Ishikawa (cell line): ENCODE measurements around the gene LRRC2.

Experiments
- CREB1 ChIP-seq: IDR thresholded peaks from 2 replicates; pipeline ENCODE4 v1.6.1; 2012; ENCODE audit warnings: low read depth
- EP300 ChIP-seq: IDR thresholded peaks from 2 replicates; pipeline ENCODE4 v1.6.1; 2012; ENCODE audit warnings: borderline replicate concordance
- FOXM1 ChIP-seq: IDR thresholded peaks from 2 replicates; pipeline ENCODE4 v1.6.1; 2012; ENCODE audit warnings: low read depth, borderline replicate concordance
- NFIC ChIP-seq: IDR thresholded peaks from 2 replicates; pipeline ENCODE4 v1.6.1; 2012
- RAD21 ChIP-seq: IDR thresholded peaks from 2 replicates; pipeline ENCODE4 v1.6.1; 2012; ENCODE audit warnings: low read depth
- TAF1 ChIP-seq: IDR thresholded peaks from 2 replicates; pipeline ENCODE4 v1.6.1; 2012; ENCODE audit warnings: low read depth, mild to moderate bottlenecking
- TCF12 ChIP-seq: IDR thresholded peaks from 2 replicates; pipeline ENCODE4 v1.6.1; 2012; ENCODE audit warnings: low read depth
- TEAD4 ChIP-seq: IDR thresholded peaks from 2 replicates; pipeline ENCODE4 v1.6.1; 2012
- YY1 ChIP-seq: IDR thresholded peaks from 2 replicates; pipeline ENCODE4 v1.6.1; 2012; ENCODE audit warnings: low read depth
- ZBTB7A ChIP-seq: IDR thresholded peaks from 2 replicates; pipeline ENCODE4 v1.6.1; 2012; ENCODE audit warnings: low read depth
- TF ChIP-seq, protein P1 (sequence below): IDR thresholded peaks from 2 replicates; pipeline ENCODE4 v1.6.1; 2012; ENCODE audit warnings: low read depth, mild to moderate bottlenecking
- TF ChIP-seq, protein P2 (sequence below): IDR thresholded peaks from 2 replicates; pipeline ENCODE4 v1.6.1; 2012
- TF ChIP-seq, protein P3 (sequence below): IDR thresholded peaks from 2 replicates; pipeline ENCODE4 v1.6.1; 2012

DNA sequence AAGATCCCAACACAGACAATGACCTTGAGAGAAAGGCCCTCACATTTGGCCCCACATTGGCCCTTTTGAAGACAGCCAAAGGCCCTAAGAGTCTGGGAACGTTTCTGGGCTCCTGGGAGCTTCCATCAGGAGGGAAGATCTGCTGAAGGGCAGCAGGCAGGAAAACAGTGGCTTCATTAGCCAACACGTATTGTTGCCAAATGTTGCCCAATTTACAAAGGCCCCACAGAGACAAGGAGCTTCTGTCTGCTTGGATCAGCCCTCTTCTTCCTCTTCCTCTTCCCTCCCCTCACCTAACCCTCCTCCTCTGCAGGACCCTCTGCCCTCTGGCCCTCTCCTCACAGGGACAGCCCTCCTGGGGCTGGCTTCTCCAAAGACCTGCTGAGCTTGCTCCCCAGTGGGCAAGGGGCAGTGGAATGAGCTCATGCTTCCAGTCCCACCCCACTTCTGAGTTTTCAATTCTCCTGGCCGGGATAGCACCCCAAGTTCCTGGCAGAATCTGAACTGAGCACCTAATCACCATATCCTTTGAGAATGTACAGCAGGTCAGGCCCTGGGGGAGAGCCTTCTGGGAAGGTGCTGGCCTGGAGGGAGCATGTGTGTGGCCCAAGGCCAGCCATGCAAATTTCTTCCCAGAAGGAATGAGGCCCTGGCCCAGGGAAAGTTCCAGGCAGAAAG is 96.3 kb downstream of the LRRC2 start:
- no peak for TF ChIP-seq RAD21
- TF ChIP-seq, protein P1, sequence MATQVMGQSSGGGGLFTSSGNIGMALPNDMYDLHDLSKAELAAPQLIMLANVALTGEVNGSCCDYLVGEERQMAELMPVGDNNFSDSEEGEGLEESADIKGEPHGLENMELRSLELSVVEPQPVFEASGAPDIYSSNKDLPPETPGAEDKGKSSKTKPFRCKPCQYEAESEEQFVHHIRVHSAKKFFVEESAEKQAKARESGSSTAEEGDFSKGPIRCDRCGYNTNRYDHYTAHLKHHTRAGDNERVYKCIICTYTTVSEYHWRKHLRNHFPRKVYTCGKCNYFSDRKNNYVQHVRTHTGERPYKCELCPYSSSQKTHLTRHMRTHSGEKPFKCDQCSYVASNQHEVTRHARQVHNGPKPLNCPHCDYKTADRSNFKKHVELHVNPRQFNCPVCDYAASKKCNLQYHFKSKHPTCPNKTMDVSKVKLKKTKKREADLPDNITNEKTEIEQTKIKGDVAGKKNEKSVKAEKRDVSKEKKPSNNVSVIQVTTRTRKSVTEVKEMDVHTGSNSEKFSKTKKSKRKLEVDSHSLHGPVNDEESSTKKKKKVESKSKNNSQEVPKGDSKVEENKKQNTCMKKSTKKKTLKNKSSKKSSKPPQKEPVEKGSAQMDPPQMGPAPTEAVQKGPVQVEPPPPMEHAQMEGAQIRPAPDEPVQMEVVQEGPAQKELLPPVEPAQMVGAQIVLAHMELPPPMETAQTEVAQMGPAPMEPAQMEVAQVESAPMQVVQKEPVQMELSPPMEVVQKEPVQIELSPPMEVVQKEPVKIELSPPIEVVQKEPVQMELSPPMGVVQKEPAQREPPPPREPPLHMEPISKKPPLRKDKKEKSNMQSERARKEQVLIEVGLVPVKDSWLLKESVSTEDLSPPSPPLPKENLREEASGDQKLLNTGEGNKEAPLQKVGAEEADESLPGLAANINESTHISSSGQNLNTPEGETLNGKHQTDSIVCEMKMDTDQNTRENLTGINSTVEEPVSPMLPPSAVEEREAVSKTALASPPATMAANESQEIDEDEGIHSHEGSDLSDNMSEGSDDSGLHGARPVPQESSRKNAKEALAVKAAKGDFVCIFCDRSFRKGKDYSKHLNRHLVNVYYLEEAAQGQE: no peak
- no peak for TF ChIP-seq CREB1
- TF ChIP-seq EP300: no peak
- no peak for TF ChIP-seq TAF1
- TF ChIP-seq TCF12: no peak
- no peak for TF ChIP-seq NFIC
- no peak for TF ChIP-seq FOXM1
- no peak for TF ChIP-seq YY1
- TF ChIP-seq, protein P2, sequence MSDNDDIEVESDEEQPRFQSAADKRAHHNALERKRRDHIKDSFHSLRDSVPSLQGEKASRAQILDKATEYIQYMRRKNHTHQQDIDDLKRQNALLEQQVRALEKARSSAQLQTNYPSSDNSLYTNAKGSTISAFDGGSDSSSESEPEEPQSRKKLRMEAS: no peak
- TF ChIP-seq ZBTB7A: no peak
- TF ChIP-seq, protein P3, sequence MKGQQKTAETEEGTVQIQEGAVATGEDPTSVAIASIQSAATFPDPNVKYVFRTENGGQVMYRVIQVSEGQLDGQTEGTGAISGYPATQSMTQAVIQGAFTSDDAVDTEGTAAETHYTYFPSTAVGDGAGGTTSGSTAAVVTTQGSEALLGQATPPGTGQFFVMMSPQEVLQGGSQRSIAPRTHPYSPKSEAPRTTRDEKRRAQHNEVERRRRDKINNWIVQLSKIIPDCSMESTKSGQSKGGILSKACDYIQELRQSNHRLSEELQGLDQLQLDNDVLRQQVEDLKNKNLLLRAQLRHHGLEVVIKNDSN: no peak
- no peak for TF ChIP-seq TEAD4
